GM19043 (cell line): ENCODE results near the gene WDR5.

Experiments used
- ATAC-seq: cut with Tn5 transposase; IDR thresholded peaks from one replicate; pipeline ENCODE4 v1.9.1; 2021; ENCODE audit warnings: low read depth; ENCODE audit not compliant: unreplicated experiment

The WDR5 gene

GRCh38 chr9:134172198-134173126 is 36.6 kb downstream of the WDR5 start:
- no peak for ATAC-seq

- ATAC-seq = no peak
These were observed 37.5 kb downstream of the WDR5 start for GRCh38 chr9:134173127-134174072.

- ATAC-seq = no peak
These were observed 38.2 kb downstream of the WDR5 start for GRCh38 chr9:134174073-134174449.

- no peak for ATAC-seq
These were observed 38.8 kb downstream of the WDR5 start for GRCh38 chr9:134174526-134175290.

GRCh38 chr9:134175291-134175807 is 39.5 kb downstream of the WDR5 start:
- no peak for ATAC-seq

GRCh38 chr9:134175808-134176598 is 40.1 kb downstream of the WDR5 start:
- ATAC-seq = no peak

GRCh38 chr9:134176599-134176968 is 40.7 kb downstream of the WDR5 start:
- ATAC-seq = no peak

GRCh38 chr9:134177186-134177585 is 41.3 kb downstream of the WDR5 start:
- no peak for ATAC-seq

GRCh38 chr9:134177624-134178393 is 41.9 kb downstream of the WDR5 start:
- no peak for ATAC-seq

- ATAC-seq = no peak
These were observed 42.5 kb downstream of the WDR5 start for GRCh38 chr9:134178394-134178767.

- ATAC-seq = no peak
These were observed 43.1 kb downstream of the WDR5 start for GRCh38 chr9:134178768-134179551.

- no peak for ATAC-seq
These were observed 43.7 kb downstream of the WDR5 start for GRCh38 chr9:134179595-134179917.

- ATAC-seq = no peak
These were observed 44.3 kb downstream of the WDR5 start for GRCh38 chr9:134179918-134180785.

- ATAC-seq = no peak
These were observed 45.1 kb downstream of the WDR5 start for GRCh38 chr9:134180786-134181647.

- no peak for ATAC-seq
These were observed 45.8 kb downstream of the WDR5 start for GRCh38 chr9:134181648-134182034.

GRCh38 chr9:134182554-134183085 is 46.7 kb downstream of the WDR5 start:
- no peak for ATAC-seq
